Superior temporal gyrus (tissue), 1 donor: ENCODE measurements around the gene RGS3.

Source experiments
- DNase-seq: peaks from one replicate; pipeline ENCODE4 v3.0.0-alpha.2; 2016; ENCODE audit errors: extremely low spot score

RGS3 gene

DNA sequence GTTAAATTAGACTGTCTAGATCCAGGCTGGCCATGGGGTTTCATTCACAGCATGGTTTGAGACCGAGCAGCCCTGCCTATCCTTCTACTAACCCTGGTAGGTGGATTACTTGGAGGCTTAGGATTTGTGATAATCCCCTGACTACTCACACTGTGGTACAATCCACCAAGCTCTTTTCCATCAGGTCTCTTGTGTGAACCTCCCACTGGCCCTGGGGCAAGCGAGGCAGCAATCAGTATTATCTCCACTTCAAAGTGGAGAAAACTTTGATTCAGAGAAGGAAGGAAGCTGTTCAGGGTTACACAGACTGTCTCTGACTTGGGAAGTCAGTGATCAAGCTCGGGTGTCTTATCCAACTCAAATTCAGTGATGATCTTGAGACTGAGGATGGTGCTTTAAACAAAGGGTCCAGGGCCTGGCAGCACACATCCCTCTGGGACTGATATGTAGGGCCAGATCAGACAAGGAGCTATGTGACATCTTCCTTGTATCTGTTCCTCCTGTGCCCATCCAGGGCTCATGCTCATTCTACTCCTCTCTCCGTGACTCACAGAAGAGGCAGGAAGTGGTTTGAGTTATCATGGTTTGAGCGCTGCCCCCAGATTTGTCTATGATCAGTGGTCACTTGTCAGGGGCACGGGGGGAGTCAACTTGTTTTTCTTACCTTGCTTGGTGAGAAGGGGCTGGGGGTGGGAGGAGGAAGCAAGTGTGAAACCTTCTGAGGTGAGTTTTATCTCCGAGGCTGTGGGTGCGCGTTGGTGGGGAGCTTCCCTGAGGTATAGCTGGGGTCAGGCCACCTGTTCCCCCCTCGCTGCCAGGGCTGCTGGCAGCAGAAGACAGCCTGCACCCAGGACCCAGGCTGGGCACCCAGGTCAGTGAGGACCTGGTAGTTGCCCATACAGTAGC, 48.6 kb downstream of the RGS3 start:
- DNase-seq = no peak

DNA sequence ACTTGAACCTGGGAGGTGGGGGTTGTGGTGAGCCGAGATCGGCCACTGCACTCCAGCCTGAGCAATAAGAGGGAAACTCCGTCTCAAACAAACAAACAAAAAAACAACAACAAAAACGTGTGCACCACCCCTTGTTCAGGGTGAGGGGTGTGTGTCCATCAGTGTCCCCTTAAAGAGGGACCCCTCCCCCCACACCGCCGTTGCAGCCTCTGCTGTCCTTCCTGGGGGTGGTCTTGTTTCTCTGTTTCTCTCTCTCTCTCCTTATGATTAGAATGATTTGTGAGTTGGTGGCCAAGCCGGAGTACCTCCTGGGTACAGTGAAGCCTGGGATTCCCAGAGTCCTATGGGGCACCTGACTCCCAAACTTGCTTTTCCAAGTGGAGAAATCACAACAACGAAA, 49.6 kb downstream of the RGS3 start:
- DNase-seq = no peak

DNA sequence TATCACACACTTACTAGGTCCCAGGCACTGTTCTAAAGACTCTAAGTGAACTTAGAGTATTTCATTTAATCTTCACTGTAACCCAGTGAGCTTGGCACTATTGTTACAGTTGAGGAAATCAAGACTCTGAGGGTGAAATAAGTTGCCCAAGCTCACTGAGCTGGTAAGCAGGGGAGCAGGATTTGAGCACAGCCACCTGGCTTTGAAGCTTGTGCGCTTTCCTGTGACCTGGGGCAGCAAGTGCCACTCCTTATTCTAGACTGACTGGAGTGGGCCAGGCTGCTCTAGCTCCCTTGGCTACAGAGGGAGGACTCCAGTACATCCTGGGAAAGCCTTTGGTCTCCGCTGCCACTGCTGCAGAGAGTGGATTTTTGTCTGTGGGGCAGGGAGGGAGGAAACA, 50.0 kb downstream of the RGS3 start:
- no peak for DNase-seq

DNA sequence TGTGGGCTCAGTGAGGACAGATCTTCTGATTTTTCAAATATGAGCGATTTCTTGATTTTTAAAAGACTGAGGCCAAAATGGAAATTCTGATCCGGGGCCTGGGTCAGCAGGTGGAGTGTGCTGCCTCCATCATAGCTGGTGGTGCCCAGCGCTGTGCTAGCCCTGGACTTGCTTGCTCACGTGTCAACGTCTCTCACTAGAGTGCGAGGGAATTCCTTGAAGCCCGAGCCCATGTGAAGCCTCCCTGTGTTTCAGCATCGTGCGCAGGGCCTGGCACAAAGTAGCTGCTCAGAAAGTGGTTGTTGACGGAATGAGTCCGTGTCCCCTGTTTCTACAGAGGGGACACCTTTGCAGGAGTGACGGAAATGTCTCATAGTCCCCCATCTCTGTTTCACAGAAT, 50.5 kb downstream of the RGS3 start:
- DNase-seq = no peak

DNA sequence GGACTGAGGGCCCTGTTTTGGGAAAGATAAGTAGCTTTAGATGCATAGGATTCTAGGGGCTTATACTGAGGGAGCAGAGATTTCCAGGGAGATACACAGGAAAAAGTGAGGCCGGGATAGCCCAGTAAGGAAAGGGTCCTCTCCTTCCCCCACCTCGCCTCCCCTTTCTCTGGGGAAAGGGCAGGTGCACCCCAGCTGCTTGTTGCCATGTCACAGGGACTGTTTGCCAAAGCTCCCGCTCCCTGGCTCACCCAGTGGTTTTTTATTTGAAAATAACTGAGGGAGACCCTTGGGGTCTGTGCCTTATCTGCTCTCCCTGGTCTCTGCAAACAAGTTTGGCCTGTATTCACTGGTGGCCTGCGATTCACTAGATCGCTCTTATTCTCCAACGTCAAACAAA, 51.2 kb downstream of the RGS3 start:
- DNase-seq = no peak

DNA sequence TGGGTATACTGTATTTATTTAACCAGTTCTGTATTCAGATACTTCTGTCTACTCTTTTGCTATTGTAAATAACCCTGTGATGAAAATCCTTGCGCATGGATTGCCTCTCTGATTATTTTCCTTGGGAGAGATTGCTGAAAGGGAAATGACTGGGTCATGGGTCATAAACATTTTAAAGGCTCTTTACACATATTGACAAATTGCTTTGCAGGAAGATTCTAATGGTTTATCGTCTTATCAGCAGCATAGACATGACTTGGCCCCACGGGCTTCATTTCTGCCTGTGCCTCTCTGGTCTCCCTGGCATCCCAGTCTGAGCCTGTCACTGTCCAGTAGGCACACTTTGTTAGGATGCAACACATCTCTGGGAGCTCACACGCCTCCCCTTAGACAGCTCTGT, 52.3 kb downstream of the RGS3 start:
- no peak for DNase-seq

DNA sequence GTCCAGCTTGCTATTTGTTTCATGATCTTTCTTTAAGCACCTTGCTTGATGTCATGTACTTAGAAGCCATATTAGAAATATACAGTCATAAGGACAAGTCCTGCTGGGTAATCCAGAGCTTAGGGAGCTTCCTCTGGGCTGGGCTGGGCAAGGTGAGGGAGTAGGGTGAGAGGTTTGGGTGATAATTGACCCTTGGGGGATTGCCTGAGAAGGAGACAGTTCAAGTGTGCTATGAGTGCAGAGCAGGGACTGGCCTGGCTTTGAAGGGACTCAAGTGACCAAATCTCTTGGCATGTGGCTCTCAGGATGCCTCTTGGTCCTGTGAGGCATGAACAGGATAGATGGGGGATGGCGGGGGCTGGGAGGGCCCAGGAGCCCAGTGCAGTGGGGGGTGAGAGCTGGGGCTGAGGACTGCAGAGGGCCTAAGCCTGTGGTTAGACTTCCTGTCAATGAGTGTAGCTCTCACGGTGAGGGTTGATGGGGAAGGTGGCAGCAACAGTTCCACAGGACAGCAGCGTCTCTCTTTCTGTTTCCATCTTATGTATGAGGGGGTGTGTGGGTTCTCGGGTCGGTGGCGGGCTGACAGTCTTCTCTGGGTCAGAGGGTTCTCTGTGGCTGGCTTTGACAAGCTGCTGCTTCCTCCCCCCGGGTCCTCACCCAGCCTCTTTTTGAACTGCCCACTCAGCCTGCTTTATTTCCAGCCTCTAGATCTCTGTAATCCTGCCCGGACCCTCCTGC, 53.5 kb downstream of the RGS3 start:
- DNase-seq = no peak

DNA sequence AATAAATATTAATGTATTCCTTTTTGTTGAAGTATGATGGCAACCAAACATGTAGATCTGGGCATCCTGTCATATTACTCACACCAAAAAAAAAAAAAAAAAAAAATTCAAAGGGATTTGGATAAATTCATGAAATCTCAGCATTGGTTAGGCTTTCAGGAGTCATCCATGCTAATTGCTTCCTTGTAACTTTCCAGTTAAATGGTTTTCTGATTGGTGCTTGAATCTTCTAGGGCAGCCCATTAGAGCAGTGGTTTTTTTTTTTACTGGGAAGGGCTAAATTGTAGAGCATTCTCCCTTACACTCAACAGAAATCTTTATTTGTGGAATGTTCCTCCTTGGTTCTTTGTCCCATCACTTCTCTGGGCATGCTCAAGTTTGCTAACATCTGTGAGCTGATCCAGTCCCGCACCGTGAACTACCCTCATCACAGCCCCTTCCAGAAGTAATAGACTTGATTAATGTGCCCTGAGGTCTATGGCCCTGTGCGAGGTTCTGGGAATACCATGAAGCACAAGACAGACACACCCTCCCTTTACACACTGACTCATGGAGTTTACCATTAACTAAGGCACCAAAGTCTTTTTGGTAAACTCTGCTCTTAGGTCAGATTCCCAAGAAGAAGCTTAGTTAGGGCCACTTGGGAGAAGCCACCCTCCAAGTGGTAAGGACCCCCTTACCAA, 56.0 kb downstream of the RGS3 start:
- no peak for DNase-seq

DNA sequence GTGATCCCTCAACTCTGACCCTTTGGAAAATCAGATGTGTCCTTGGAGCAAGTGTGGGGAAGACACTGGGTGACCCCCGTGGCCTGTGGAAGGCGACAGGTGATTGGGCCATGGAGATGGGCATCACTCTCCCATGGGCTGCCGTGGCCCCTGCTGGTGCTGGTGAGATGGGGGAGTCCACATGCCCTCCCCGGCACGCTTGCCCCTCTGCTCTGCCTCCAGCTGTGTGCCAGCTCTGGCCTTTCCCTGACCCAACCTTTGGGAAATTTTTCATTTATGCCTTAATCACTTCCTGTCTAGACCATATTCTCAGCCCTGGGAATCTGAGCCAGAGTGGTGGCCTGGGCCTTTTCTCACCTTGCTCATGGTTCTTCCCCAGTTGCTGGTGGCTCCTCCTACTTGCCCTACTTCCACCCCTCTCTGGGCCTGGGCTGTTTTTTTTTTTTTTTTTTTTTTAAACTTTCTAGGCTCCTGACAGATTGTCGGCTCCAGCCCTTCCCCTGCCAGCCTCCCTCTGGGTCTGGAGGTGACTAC, 56.6 kb downstream of the RGS3 start:
- no peak for DNase-seq

DNA sequence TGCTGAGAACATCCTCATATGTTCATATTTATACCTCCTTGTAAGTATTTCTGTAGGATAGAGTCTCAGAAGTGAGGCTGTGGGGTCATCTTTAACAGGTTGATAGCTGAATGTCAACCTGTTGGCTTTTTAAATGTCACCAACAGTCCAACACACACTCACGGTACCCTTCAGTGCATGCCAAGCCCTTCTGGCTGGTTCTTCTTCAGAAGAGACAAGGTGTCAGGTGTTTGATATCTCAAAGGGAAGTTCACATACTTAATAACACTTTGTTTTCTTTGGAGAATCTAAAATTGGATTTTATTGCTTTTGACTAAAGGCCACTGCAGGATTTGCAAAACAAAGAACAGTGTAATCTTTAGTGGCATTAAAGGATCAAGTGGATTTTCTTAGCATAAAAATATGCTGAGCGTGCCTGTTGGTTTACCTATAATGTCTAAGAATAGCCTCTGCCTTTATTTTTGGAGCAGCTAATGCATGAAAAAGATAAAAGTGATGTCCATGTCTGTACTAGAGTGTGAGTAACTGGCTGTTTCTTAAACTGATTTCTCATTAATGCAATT, 58.2 kb downstream of the RGS3 start:
- no peak for DNase-seq

DNA sequence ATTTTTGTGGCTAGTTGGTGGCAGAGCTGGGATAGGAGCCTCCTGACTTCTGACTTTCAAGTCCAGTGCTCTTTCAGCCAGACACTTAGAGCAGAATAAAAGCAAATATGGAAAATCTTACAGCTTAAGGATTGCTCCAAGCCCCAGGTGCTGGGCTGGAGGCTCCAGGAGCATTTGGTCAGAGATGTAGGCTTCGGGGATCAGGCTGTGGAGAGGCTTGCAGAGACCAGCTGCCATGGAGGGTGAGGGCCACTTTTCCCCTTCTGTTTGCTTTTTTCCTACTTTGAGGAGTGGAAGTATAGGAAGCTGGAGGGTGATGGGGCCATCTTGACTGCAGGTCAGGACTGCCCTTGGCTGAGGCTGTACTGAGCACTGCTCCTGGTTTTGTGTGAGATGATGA, 58.9 kb downstream of the RGS3 start:
- no peak for DNase-seq

DNA sequence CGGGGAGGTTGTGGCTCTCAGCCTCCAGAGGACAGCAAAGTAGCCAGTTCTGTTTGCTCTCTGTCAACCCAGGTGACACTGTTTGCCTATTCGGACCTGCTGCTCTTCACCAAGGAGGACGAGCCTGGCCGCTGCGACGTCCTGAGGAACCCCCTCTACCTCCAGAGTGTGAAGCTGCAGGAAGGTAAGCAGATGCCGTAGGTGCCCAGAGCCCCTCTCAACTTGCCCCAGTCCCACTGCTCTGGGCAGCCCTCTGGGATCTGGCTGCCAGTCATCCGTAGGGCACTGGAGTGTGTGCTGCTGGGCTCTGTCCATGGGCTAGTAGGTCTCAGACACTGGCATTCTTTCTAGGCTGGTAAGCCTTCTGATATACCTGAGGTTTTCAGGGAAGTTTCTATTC, 59.3 kb downstream of the RGS3 start:
- no peak for DNase-seq

DNA sequence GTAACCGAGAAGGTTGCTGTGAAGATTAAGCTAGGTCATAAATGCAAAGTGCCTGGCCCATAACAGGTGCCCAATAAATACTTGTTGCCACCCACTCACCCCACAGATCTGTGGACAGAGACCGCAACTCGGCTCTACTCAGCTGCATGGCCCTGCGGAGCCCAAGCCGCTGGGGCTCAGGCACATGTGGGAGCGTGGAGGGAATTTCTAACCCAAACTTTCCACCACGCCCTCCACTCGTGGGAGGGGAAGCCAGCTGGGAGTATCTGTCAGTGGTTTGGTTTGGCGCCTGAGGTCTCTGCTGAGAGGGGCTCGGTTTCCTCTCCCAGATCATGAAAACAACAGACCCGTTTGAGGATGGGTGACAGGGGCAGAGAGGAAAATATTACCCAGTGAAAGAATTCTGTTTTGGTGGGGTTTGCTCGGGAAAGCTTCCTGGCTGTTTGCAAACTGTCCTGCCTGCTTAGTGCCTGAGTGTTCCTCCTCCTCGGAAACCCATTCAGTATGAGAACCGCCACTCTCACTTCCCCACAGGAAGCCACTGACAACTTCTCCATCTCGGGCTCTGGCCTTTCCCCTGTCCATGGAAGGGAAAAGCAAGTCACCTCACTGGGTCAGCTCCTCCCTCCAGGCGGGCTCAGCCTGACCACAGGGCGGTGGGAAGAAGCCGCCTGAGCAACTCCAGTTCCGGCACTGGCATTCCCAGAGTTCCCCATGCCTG, 60.1 kb downstream of the RGS3 start:
- DNase-seq = no peak

DNA sequence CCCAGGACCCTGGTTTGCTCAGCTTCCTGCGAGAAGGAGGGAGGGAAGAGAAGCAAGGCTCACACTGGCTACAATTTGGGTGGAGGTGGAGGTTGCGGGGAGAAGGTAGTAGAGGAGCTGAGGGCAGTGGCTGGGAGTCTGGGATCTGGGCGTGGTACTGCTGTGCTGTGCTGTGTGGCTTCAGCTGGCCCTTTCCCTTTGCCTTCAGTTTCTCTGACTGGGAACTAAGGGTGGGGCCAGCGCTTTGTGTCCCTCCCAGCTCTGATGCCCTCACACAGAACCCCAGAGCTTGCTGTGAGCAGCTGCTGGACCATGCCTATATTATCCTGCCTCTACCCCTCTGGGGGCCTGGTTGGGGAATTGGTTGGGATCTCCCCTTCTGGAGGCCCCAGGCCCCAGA, 60.9 kb downstream of the RGS3 start:
- no peak for DNase-seq

DNA sequence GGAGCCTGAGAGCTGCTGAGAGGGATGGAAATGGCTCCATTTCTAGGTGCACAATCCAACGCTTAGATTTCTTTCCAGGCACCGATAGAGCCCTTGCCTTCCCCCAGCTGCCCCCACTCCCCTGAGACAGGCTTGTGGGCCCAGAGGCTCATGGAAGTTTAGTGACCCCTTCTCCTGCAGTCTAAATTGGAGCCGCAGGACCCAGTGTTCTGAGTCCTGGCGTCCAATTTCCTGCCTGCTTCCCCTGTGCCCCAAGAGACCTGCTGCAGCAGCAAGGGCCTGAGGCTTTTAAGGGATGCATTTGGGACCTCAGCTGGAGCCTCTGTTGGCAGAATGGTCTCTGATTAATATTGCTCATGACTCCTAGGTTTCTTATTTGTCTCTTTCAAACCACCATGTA, 61.7 kb downstream of the RGS3 start:
- DNase-seq = no peak

DNA sequence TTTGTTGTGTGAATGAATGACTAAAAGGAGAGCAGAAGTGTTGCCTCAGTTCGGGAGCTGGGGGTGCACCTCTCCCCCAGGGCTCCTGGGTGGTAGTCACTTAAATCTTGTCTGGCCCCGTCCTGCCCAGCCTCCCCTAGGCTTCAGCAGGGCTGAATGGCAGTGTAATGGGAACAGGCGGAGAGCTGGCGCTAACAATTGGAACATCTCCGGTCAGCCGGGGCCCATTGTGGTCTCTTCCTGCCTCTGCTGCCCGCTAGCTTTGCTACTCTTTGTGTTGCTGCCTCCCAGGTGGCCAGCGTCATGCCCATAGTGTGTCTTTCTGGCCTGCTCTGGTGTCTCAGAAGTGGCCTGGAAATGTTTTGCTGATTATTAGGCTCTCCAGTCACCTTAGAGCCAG, 62.3 kb downstream of the RGS3 start:
- DNase-seq = no peak

DNA sequence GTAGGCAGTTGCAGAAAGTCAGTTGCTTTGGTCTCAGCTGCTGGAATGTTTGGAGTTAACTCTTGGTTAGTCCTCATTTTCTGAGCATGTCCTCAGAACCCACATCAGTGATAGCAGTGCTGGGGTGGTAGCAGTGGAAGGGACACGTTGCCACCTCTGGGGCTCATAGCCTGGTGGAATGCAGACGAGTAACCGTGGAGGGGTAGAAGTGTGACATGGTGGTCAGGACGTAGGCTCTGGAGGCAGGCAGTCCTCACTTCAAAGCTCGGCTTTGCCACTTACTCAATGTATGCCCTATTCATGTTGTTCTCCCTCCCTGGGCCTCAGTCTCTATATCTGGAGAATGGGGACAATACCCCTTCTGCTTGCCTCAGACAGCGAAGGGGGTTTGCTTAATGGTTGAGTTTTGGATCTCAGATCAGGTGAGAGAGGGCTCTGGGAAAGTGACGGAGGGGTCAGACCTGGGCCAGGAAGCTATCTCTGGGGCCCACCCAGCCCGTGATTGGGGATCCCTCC, 62.8 kb downstream of the RGS3 start:
- no peak for DNase-seq

DNA sequence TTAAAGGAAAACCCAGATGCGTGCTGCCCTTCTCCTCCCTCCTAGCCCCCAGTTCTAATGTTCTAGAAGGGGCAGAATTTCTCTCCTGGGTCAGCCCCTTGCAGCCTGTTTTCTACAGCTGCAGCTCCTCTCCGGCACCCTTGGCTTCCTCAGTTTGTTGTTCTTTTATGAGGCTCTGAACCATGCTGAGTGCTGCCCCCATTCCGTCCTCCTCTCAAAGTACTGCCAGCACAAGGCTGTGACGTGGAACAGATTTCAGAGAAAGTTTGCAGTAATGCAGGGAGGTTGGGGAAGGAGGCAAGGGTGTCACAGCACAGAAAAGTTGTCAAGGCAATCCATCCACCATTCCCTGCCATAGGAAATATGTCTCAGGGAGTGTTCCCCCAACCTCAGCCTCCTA, 63.3 kb downstream of the RGS3 start:
- DNase-seq = no peak

DNA sequence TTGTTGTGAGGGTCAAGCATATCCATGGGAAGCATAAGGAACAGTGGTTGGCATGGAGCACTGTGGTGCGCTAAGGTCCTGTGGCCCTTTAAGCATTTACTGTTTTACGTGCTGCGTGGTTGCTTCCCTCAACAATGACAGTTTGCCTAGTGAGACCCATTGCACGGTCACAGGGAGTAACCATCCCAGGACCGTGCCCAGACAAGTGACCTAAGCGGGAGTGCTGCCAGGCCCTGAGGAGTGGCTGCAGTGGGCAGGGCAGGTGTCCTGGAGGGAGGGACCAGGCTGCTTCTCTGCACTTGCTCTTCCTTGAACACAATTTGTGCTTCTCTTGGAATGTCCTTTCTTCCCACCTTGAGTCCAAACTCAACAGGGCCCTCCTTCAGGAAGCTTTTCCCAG, 64.6 kb downstream of the RGS3 start:
- DNase-seq = no peak

DNA sequence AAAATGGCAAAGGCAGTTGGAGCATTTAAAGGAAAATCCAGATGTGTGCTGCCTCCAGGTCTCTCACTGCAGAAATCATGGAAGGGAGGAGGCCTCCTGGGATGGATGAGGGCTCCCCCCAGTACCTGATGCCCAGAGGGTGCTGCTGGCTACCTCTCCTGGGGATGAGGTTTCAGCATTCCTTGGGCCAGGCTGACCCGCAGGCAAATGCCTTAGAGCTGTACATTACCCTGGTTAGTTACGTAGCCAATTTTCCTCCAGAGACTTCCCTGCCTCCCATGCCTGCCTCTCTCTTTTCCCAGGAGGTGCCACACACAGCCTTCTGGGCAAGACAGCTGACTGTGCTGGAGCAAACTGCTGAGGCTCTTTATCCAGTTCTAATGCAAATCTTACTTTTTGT, 65.3 kb downstream of the RGS3 start:
- no peak for DNase-seq

DNA sequence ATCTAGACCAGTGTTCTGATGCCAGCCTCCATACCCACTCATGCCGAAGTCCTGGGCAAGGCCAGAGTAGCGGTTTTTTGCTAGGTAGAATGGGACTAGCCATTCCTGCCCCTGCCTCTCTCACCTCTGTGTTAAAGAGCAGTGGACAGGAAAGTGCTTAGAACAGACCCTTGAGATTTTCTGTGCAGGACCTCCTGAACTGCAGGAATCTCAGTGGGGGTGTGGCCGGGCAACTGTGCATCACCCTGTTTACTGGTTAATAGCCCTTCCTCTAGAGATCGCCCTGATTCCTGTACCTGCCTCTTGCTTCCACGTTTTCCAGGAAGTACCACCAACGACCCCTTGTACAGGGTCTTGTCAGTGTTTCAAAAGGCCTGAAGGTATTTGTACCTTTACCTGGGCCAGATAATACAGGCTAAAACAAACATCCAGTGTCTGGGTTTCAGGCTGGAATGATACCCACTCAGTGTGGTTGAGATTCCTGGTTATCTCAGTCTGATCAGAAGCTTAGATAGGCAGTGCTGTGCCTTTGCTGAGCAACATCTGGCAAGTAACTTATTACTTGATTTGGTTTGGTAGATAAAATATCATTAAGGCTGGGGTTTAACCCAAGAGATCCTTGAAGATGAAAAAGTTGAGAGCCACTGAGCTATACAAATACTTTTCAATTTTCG, 65.9 kb downstream of the RGS3 start:
- DNase-seq = no peak
